Mesenchymal stem cell (in vitro differentiated cells and primary cell): ENCODE results near the gene TUFM.

ENCODE experiments used
- DNase-seq: peaks from one replicate; pipeline ENCODE4 v3.0.0-alpha.2; 2013
- H2AFZ ChIP-seq: one replicate; pipeline ENCODE4 v1.6.1; 2013; ENCODE audit warnings: low read depth, mild to moderate bottlenecking, control low read depth, inconsistent platforms, low read length, moderate library complexity
- H2AK5ac ChIP-seq: 2 replicates; pipeline ENCODE4 v1.6.1; 2013; ENCODE audit warnings: low read length, moderate library complexity, mild to moderate bottlenecking, inconsistent platforms; ENCODE audit not compliant: severe bottlenecking
- H2BK120ac ChIP-seq: one replicate; pipeline ENCODE4 v1.6.1; 2013; ENCODE audit warnings: low read depth, mild to moderate bottlenecking, inconsistent platforms, low read length, moderate library complexity
- H2BK12ac ChIP-seq, 2 experiments: one replicate each; pipeline ENCODE4 v1.6.1; 2013; ENCODE audit warnings: inconsistent platforms in 2 of 2, low read length in 2 of 2, mild to moderate bottlenecking in 2 of 2, moderate library complexity in 2 of 2, control low read depth in 1 of 2
- H2BK15ac ChIP-seq: one replicate; pipeline ENCODE4 v1.6.1; 2013; ENCODE audit warnings: mild to moderate bottlenecking, low read depth, inconsistent platforms; ENCODE audit not compliant: poor library complexity, severe bottlenecking
- H2BK5ac ChIP-seq: 2 replicates; pipeline ENCODE4 v1.6.1; 2013; ENCODE audit warnings: low read depth, mild to moderate bottlenecking, low read length, control low read depth, inconsistent platforms; ENCODE audit not compliant: poor library complexity, severe bottlenecking
- H3K14ac ChIP-seq, 2 experiments: one replicate each; pipeline ENCODE4 v1.6.1; 2013; ENCODE audit warnings: inconsistent platforms in 2 of 2, low read length in 2 of 2, control low read depth in 1 of 2, mild to moderate bottlenecking in 1 of 2, moderate library complexity in 1 of 2
- H3K18ac ChIP-seq, 2 experiments: one replicate each; pipeline ENCODE4 v1.6.1; 2013; ENCODE audit warnings: inconsistent platforms in 2 of 2, low read length in 2 of 2, control low read depth in 1 of 2, low read depth in 1 of 2, mild to moderate bottlenecking in 1 of 2
- H3K23ac ChIP-seq, 2 experiments: one replicate each; pipeline ENCODE4 v1.6.1; 2013; ENCODE audit warnings: inconsistent platforms in 2 of 2, low read length in 2 of 2, mild to moderate bottlenecking in 2 of 2, moderate library complexity in 2 of 2, control low read depth in 1 of 2
- H3K27ac ChIP-seq: 2 replicates; pipeline ENCODE4 v1.5.1; 2013; ENCODE audit warnings: mild to moderate bottlenecking, moderate library complexity, low read length, control low read depth, inconsistent platforms; ENCODE audit not compliant: poor library complexity, severe bottlenecking
- H3K27me3 ChIP-seq, 2 experiments: 2 replicates each; pipeline versions ENCODE4 v1.6.1 to v1.7.0; 2013; ENCODE audit warnings: low read length in 2 of 2, mild to moderate bottlenecking in 2 of 2, moderate library complexity in 2 of 2, control low read depth in 1 of 2, inconsistent platforms in 1 of 2; ENCODE audit not compliant: control insufficient read depth in 1 of 2, insufficient read depth in 1 of 2
- H3K36me3 ChIP-seq, 2 experiments: 2 replicates each; pipeline versions ENCODE4 v1.6.1 to v1.7.0; 2013; ENCODE audit warnings: low read length in 2 of 2, control low read depth in 1 of 2, inconsistent platforms in 1 of 2, low read depth in 1 of 2, mild to moderate bottlenecking in 1 of 2; ENCODE audit not compliant: insufficient read depth in 2 of 2, control insufficient read depth in 1 of 2
- H3K4ac ChIP-seq, 2 experiments: one replicate each; pipeline ENCODE4 v1.6.1; 2013; ENCODE audit warnings: inconsistent platforms in 2 of 2, low read length in 2 of 2, mild to moderate bottlenecking in 2 of 2, moderate library complexity in 2 of 2, control low read depth in 1 of 2, low read depth in 1 of 2
- H3K4me1 ChIP-seq: 2 replicates; pipeline ENCODE4 v1.6.1; 2013; ENCODE audit warnings: low read depth, low read length, control low read depth; ENCODE audit not compliant: control insufficient read depth, insufficient read depth
- H3K4me2 ChIP-seq: 2 replicates; pipeline ENCODE4 v1.6.1; 2013; ENCODE audit warnings: low read length, mild to moderate bottlenecking, inconsistent platforms; ENCODE audit not compliant: poor library complexity, severe bottlenecking
- H3K4me3 ChIP-seq, 2 experiments: 2 replicates each; pipeline versions ENCODE4 v1.5.1 to v1.7.0; 2013; ENCODE audit warnings: low read length in 2 of 2, mild to moderate bottlenecking in 2 of 2, control low read depth in 1 of 2, low read depth in 1 of 2; ENCODE audit not compliant: insufficient read depth in 1 of 2
- H3K79me1 ChIP-seq: replicated peaks from 2 replicates; pipeline ENCODE4 v1.6.1; 2013; ENCODE audit warnings: mild to moderate bottlenecking, control low read depth, low read length, inconsistent platforms; ENCODE audit not compliant: poor library complexity, severe bottlenecking
- H3K9ac ChIP-seq: 2 replicates; pipeline ENCODE4 v1.7.0; 2013; ENCODE audit warnings: mild to moderate bottlenecking, low read length, moderate library complexity
- H3K9me3 ChIP-seq: 2 replicates; pipeline ENCODE4 v1.7.0; 2013; ENCODE audit warnings: mild to moderate bottlenecking, low read length; ENCODE audit not compliant: control insufficient read depth
- H4K8ac ChIP-seq: one replicate; pipeline ENCODE4 v1.6.1; 2013; ENCODE audit warnings: inconsistent platforms, mild to moderate bottlenecking, low read length, moderate library complexity
- H4K91ac ChIP-seq: one replicate; pipeline ENCODE4 v1.6.1; 2013; ENCODE audit warnings: mild to moderate bottlenecking, low read length, inconsistent platforms
- WGBS: methylation state at CpG from one replicate; pipeline ENCODE4 v1.1.7; 2013; ENCODE audit warnings: mixed read lengths; 5-methylcytosine and 5-hydroxymethylcytosine counted together

TUFM gene

GRCh38 chr16:28845293-28845692 lies 855 bp downstream of the TUFM start:
- peak overlapping the region; percentile 98 to 100 for H3K4me3 ChIP-seq
- H3K4ac ChIP-seq: no peak overlapping the region
- H3K4me2 ChIP-seq: peak overlapping the region; percentile 92
- H3K4me1 ChIP-seq: peaks cover 15% of the 10 kb centered on the region
- DNase-seq: peak; percentile 32
- no peaks in the 10 kb centered on the region for H3K9me3 ChIP-seq
- H2AK5ac ChIP-seq: no peak overlapping the region
- no peak overlapping the region for H2AFZ ChIP-seq
- H3K36me3 ChIP-seq: peaks cover 34 to 39% of the 10 kb centered on the region in 2 experiments
- peaks cover 30% of the 10 kb centered on the region for H3K79me1 ChIP-seq
- 85% methylated on average over 9 of the region's 10 CpGs for WGBS
- H3K18ac ChIP-seq: no peak overlapping the region
- no peak overlapping the region for H2BK15ac ChIP-seq
- no peak overlapping the region for H2BK12ac ChIP-seq
- no peak overlapping the region for H3K23ac ChIP-seq
- no peak overlapping the region for H2BK120ac ChIP-seq
- no peak overlapping the region for H2BK5ac ChIP-seq
- H3K27me3 ChIP-seq: no peaks in the 10 kb centered on the region
- H3K14ac ChIP-seq: no peak overlapping the region
- H3K27ac ChIP-seq: no peak overlapping the region
- no peak overlapping the region for H4K91ac ChIP-seq
- no peak overlapping the region for H4K8ac ChIP-seq
- H3K9ac ChIP-seq: peak overlapping the region; percentile 98

GRCh38 chr16:28844226-28844885 lies 1.8 kb downstream of the TUFM start:
- H3K14ac ChIP-seq: no peak overlapping the region
- peaks cover 28% of the 10 kb centered on the region for H3K79me1 ChIP-seq
- H4K91ac ChIP-seq: no peak overlapping the region
- H3K4me3 ChIP-seq: no peak overlapping the region
- peaks cover 15% of the 10 kb centered on the region for H3K4me1 ChIP-seq
- no peaks in the 10 kb centered on the region for H3K27me3 ChIP-seq
- H3K27ac ChIP-seq: no peak overlapping the region
- H3K9me3 ChIP-seq: no peaks in the 10 kb centered on the region
- H2AK5ac ChIP-seq: no peak overlapping the region
- H2BK12ac ChIP-seq: no peak overlapping the region
- H4K8ac ChIP-seq: no peak overlapping the region
- no peak overlapping the region for H2BK15ac ChIP-seq
- H2BK120ac ChIP-seq: no peak overlapping the region
- H3K4ac ChIP-seq: no peak overlapping the region
- no peak for DNase-seq
- no peak overlapping the region for H2AFZ ChIP-seq
- no peak overlapping the region for H2BK5ac ChIP-seq
- WGBS: 93% methylated on average over 19 of the region's 19 CpGs
- peaks cover 35 to 39% of the 10 kb centered on the region in 2 experiments for H3K36me3 ChIP-seq
- peak overlapping the region; percentile 98 for H3K9ac ChIP-seq
- no peak overlapping the region for H3K23ac ChIP-seq
- H3K4me2 ChIP-seq: no peak overlapping the region
- H3K18ac ChIP-seq: no peak overlapping the region

- Histone ChIP-seq H3K9ac (no peak overlapping the region), H3K4ac (no peak overlapping the region), H3K4me2 (no peak overlapping the region), H3K9me3 (no peaks in the 10 kb centered on the region), H3K23ac (no peak overlapping the region), H3K18ac (no peak overlapping the region), H3K79me1 (peaks cover 28% of the 10 kb centered on the region), H3K14ac (no peak overlapping the region), H4K8ac (no peak overlapping the region), H4K91ac (no peak overlapping the region), H2BK12ac (no peak overlapping the region), H3K4me3 (no peak overlapping the region), H2AFZ (no peak overlapping the region), H3K27me3 (no peaks in the 10 kb centered on the region), H2BK120ac (no peak overlapping the region), H2BK5ac (no peak overlapping the region), H3K36me3 (peaks cover 41 to 45% of the 10 kb centered on the region in 2 experiments), H2AK5ac (no peak overlapping the region), H3K27ac (no peak overlapping the region), H2BK15ac (no peak overlapping the region), H3K4me1 (peaks cover 15% of the 10 kb centered on the region)
- 93% methylated on average over 12 of the region's 12 CpGs for WGBS
- DNase-seq: no peak
Measured at GRCh38 chr16:28843766-28844165, 2.4 kb downstream of the TUFM start.

GRCh38 chr16:28842696-28843095 lies 3.5 kb downstream of the TUFM start:
- WGBS: 96% methylated on average over 7 of the region's 7 CpGs
- Histone ChIP-seq H3K4me2 (no peak overlapping the region), H3K23ac (no peak overlapping the region), H3K4ac (no peak overlapping the region), H3K4me3 (no peak overlapping the region), H2BK12ac (no peak overlapping the region), H3K27ac (no peak overlapping the region), H3K27me3 (no peaks in the 10 kb centered on the region), H4K91ac (no peak overlapping the region), H3K9ac (no peak overlapping the region), H2AK5ac (no peak overlapping the region), H3K14ac (no peak overlapping the region), H2BK15ac (no peak overlapping the region), H2AFZ (no peak overlapping the region), H3K4me1 (peaks cover 15% of the 10 kb centered on the region), H2BK5ac (no peak overlapping the region), H3K36me3 (peaks cover 52 to 55% of the 10 kb centered on the region in 2 experiments), H3K79me1 (peaks cover 29% of the 10 kb centered on the region), H2BK120ac (no peak overlapping the region), H3K9me3 (no peaks in the 10 kb centered on the region), H3K18ac (no peak overlapping the region), H4K8ac (no peak overlapping the region)
- no peak for DNase-seq
